ENCODE measurements around the gene HMGXB4.

Gene HMGXB4

DNA sequence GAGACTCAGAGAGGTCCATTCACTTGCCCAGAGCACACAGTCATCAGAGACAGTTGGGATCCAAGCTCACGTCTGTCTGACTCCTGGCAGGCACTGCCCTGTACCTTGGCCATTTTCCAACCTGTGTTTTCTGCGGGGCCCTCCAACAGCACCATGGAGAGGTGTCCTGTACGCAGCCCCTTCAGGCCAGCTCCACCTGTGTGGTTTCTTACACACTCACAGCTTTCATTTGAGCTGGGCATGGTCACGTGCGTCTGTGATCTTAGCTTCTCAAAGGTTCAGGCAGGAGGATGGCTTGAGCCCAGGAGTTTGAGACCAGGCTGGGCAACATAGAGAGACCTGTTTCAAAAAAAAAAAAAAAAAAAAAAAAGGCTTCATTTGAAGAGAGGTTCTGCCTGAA is 66.8 kb downstream of the HMGXB4 start:
- H3K36me3 ChIP-seq (ENCODE audit: control insufficient read depth in 1 of 2, insufficient read depth in 2 of 2, low read length in 2 of 2), result peaks cover 65 to 70% of the 10 kb centered on the region in 2 experiments
- DNase-seq, result no peak
- no peak overlapping the region for H3K4ac ChIP-seq (ENCODE audit: low read depth, low read length)
- H2BK12ac ChIP-seq (ENCODE audit: low read length), result no peak overlapping the region
- no peak overlapping the region for H3K4me2 ChIP-seq (ENCODE audit: low read length)
- no peak overlapping the region for H2BK120ac ChIP-seq (ENCODE audit: insufficient read depth, low read length, poor library complexity)
- no peak overlapping the region for H2BK5ac ChIP-seq (ENCODE audit: low read depth, low read length, poor library complexity)
- no peaks in the 10 kb centered on the region for H3K79me2 ChIP-seq (ENCODE audit: control insufficient read depth, insufficient read depth, low read length, poor library complexity)
- no peaks in the 10 kb centered on the region for H3K9me3 ChIP-seq (ENCODE audit: insufficient read depth, low read depth, low read length)
- H3K18ac ChIP-seq (ENCODE audit: low read length), result no peak overlapping the region
- H3K14ac ChIP-seq (ENCODE audit: low read length), result no peak overlapping the region
- H3K27ac ChIP-seq (ENCODE audit: low read depth, low read length), result no peak overlapping the region
- no CpG with 5 or more reads among the region's 5 CpGs for WGBS (ENCODE audit: extremely low coverage, insufficient coverage, insufficient read length)
- no peaks in the 10 kb centered on the region for H3K79me1 ChIP-seq (ENCODE audit: low read length)
- no peak overlapping the region for H3K9ac ChIP-seq (ENCODE audit: low read length)
- H2AK5ac ChIP-seq (ENCODE audit: low read length), result no peak overlapping the region
- no peak overlapping the region for H3K4me3 ChIP-seq (ENCODE audit: low read depth, low read length)
- no peak overlapping the region for H2AFZ ChIP-seq (ENCODE audit: insufficient read depth, low read length, poor library complexity)
- no peaks in the 10 kb centered on the region for H3K27me3 ChIP-seq (ENCODE audit: insufficient read depth, low read length)
- no peak overlapping the region for H4K12ac ChIP-seq (ENCODE audit: low read depth, low read length)
- H3K23ac ChIP-seq (ENCODE audit: low read length), result no peak overlapping the region
- H3K4me1 ChIP-seq (ENCODE audit: control insufficient read depth in 1 of 2, insufficient read depth in 2 of 2, low read length in 2 of 2), result no peaks in the 10 kb centered on the region
- H4K91ac ChIP-seq (ENCODE audit: low read depth, low read length), result no peak overlapping the region
- no peak overlapping the region for H4K8ac ChIP-seq (ENCODE audit: low read depth, low read length)

DNA sequence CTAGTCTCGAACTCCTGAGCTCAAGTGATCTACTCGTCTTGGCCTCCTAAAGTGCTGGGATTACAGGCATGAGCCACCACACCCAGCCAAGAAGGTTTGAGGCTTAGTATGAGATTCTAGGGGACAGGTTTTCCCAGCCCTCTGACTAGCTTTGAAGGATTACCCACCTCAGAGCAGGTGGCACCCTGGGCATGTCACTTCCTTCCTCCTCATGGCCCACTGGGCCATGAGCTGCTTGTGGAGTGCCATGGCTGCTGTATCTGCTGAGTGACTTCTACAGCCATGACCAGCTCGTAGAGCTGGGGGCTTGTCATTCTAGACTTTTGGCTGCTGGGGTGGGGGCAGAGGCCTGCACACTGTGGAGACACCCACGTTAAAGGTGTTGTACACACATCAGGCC is 67.5 kb downstream of the HMGXB4 start:
- H3K23ac ChIP-seq (ENCODE audit: low read length), result no peak overlapping the region

DNA sequence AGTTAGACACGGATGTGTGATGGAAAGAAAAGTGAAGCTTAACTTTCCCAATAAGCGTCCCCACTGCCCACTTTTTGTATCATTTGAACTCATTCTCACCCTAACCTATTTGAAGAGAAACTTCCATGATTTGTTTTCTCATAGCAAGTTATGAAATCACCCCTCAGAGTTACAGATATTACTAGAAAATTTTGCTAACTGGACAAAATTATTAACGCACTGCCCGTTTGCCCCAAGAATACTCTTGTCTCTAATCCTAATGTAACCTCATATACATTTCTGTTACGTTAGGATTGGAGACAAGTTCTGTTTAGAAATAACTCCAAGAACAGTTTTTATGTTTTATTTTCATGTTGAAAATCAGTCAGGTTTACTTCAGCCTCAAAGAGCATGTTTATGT is 67.9 kb downstream of the HMGXB4 start:
- Histone ChIP-seq H3K9me3 (ENCODE audit: insufficient read depth, low read depth, low read length) (no peaks in the 10 kb centered on the region), H2AK5ac (ENCODE audit: low read length) (no peak overlapping the region), H4K8ac (ENCODE audit: low read depth, low read length) (no peak overlapping the region), H3K4me3 (ENCODE audit: low read depth, low read length) (no peak overlapping the region), H2AFZ (ENCODE audit: insufficient read depth, low read length, poor library complexity) (no peak overlapping the region), H2BK5ac (ENCODE audit: low read depth, low read length, poor library complexity) (no peak overlapping the region), H3K79me2 (ENCODE audit: control insufficient read depth, insufficient read depth, low read length, poor library complexity) (no peaks in the 10 kb centered on the region), H3K4ac (ENCODE audit: low read depth, low read length) (no peak overlapping the region), H2BK12ac (ENCODE audit: low read length) (no peak overlapping the region), H3K4me2 (ENCODE audit: low read length) (no peak overlapping the region), H3K23ac (ENCODE audit: low read length) (no peak overlapping the region), H3K18ac (ENCODE audit: low read length) (no peak overlapping the region), H3K4me1 (ENCODE audit: control insufficient read depth in 1 of 2, insufficient read depth in 2 of 2, low read length in 2 of 2) (no peaks in the 10 kb centered on the region), H3K27me3 (ENCODE audit: insufficient read depth, low read length) (no peaks in the 10 kb centered on the region), H2BK120ac (ENCODE audit: insufficient read depth, low read length, poor library complexity) (no peak overlapping the region), H4K12ac (ENCODE audit: low read depth, low read length) (no peak overlapping the region), H3K9ac (ENCODE audit: low read length) (no peak overlapping the region), H4K91ac (ENCODE audit: low read depth, low read length) (no peak overlapping the region), H3K27ac (ENCODE audit: low read depth, low read length) (no peak overlapping the region), H3K36me3 (ENCODE audit: control insufficient read depth in 1 of 2, insufficient read depth in 2 of 2, low read length in 2 of 2) (peaks cover 55 to 59% of the 10 kb centered on the region in 2 experiments), H3K79me1 (ENCODE audit: low read length) (no peaks in the 10 kb centered on the region), H3K14ac (ENCODE audit: low read length) (no peak overlapping the region)
- no peak for DNase-seq
- no CpG with 5 or more reads among the region's 5 CpGs for WGBS (ENCODE audit: extremely low coverage, insufficient coverage, insufficient read length)

More for the DNA sequence above, 67.5 kb downstream of the HMGXB4 start:
- Histone ChIP-seq H3K4me2 (ENCODE audit: low read length) (no peak overlapping the region), H2BK12ac (ENCODE audit: low read length) (no peak overlapping the region), H2AK5ac (ENCODE audit: low read length) (no peak overlapping the region), H3K27ac (ENCODE audit: low read depth, low read length) (no peak overlapping the region), H3K9me3 (ENCODE audit: insufficient read depth, low read depth, low read length) (no peaks in the 10 kb centered on the region), H3K27me3 (ENCODE audit: insufficient read depth, low read length) (no peaks in the 10 kb centered on the region), H4K8ac (ENCODE audit: low read depth, low read length) (no peak overlapping the region), H2BK5ac (ENCODE audit: low read depth, low read length, poor library complexity) (no peak overlapping the region), H4K12ac (ENCODE audit: low read depth, low read length) (no peak overlapping the region), H4K91ac (ENCODE audit: low read depth, low read length) (no peak overlapping the region), H3K9ac (ENCODE audit: low read length) (no peak overlapping the region), H3K79me2 (ENCODE audit: control insufficient read depth, insufficient read depth, low read length, poor library complexity) (no peaks in the 10 kb centered on the region), H2AFZ (ENCODE audit: insufficient read depth, low read length, poor library complexity) (no peak overlapping the region), H3K18ac (ENCODE audit: low read length) (no peak overlapping the region), H2BK120ac (ENCODE audit: insufficient read depth, low read length, poor library complexity) (no peak overlapping the region), H3K4me3 (ENCODE audit: low read depth, low read length) (no peak overlapping the region), H3K79me1 (ENCODE audit: low read length) (no peaks in the 10 kb centered on the region), H3K14ac (ENCODE audit: low read length) (no peak overlapping the region), H3K4ac (ENCODE audit: low read depth, low read length) (no peak overlapping the region), H3K4me1 (ENCODE audit: control insufficient read depth in 1 of 2, insufficient read depth in 2 of 2, low read length in 2 of 2) (no peaks in the 10 kb centered on the region), H3K36me3 (ENCODE audit: control insufficient read depth in 1 of 2, insufficient read depth in 2 of 2, low read length in 2 of 2) (peaks cover 58 to 63% of the 10 kb centered on the region in 2 experiments)
- no CpG with 5 or more reads among the region's 4 CpGs for WGBS (ENCODE audit: extremely low coverage, insufficient coverage, insufficient read length)
- DNase-seq, result no peak

DNA sequence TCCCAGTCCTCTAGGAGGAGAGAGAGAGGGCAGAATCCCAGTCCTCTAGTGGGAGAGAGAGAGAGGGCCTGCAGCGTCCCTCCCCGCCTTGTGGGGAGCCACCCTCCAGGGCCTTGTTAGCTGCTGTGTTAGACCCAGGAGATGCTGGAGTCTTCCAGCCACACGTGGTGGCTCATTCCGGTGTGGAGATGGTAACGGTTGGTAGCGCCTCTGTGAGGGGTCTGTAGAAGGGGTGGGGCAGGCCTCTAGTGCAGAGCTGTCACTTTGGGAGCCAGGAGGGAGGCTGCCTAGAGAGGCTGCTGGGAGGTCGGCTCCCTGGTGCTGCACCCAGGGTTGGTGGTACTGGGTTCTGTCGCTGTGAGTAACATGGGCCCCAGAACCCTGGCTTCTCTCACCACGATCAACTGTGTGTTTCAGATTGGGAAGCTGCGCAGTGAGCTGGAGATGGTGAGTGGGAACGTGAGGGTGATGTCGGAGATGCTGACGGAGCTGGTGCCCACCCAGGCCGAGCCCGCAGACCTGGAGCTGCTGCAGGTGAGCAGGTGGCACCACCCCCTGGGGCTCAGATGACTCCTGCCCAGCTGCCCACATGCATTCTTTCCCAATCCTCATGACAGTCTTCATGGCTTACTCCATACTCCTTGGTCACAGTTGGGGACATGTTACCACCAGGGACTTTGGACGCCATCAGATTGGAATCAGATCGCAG is 69.7 kb downstream of the HMGXB4 start:
- Histone ChIP-seq H3K23ac (ENCODE audit: low read length) (no peak overlapping the region), H3K27ac (ENCODE audit: low read depth, low read length) (no peak overlapping the region), H3K4me2 (ENCODE audit: low read length) (no peak overlapping the region), H3K79me2 (ENCODE audit: control insufficient read depth, insufficient read depth, low read length, poor library complexity) (no peaks in the 10 kb centered on the region), H3K27me3 (ENCODE audit: insufficient read depth, low read length) (no peaks in the 10 kb centered on the region), H4K91ac (ENCODE audit: low read depth, low read length) (no peak overlapping the region), H2BK12ac (ENCODE audit: low read length) (no peak overlapping the region), H4K8ac (ENCODE audit: low read depth, low read length) (no peak overlapping the region), H3K9ac (ENCODE audit: low read length) (no peak overlapping the region), H2BK120ac (ENCODE audit: insufficient read depth, low read length, poor library complexity) (no peak overlapping the region), H4K12ac (ENCODE audit: low read depth, low read length) (no peak overlapping the region), H2AFZ (ENCODE audit: insufficient read depth, low read length, poor library complexity) (no peak overlapping the region), H3K4me3 (ENCODE audit: low read depth, low read length) (no peak overlapping the region), H2BK5ac (ENCODE audit: low read depth, low read length, poor library complexity) (no peak overlapping the region), H3K14ac (ENCODE audit: low read length) (no peak overlapping the region), H2AK5ac (ENCODE audit: low read length) (no peak overlapping the region), H3K9me3 (ENCODE audit: insufficient read depth, low read depth, low read length) (no peaks in the 10 kb centered on the region), H3K18ac (ENCODE audit: low read length) (no peak overlapping the region), H3K4me1 (ENCODE audit: control insufficient read depth in 1 of 2, insufficient read depth in 2 of 2, low read length in 2 of 2) (peaks cover 4% of the 10 kb centered on the region in 2 experiments), H3K79me1 (ENCODE audit: low read length) (no peaks in the 10 kb centered on the region), H3K36me3 (ENCODE audit: control insufficient read depth in 1 of 2, insufficient read depth in 2 of 2, low read length in 2 of 2) (peaks cover 55 to 63% of the 10 kb centered on the region in 2 experiments), H3K4ac (ENCODE audit: low read depth, low read length) (no peak overlapping the region)
- WGBS (ENCODE audit: extremely low coverage, insufficient coverage, insufficient read length), result no CpG with 5 or more reads among the region's 17 CpGs
- DNase-seq, result no peak

All from trophoblast cell (in vitro differentiated cells and primary cell).